GM12875 (cell line): ENCODE measurements around the gene TMEM119.

ENCODE experiments used
- H3K4me3 ChIP-seq: one replicate; pipeline ENCODE4 v1.5.1; 2011; ENCODE audit warnings: low read depth, low read length, control low read depth
- CTCF ChIP-seq: IDR thresholded peaks from 2 replicates; pipeline ENCODE4 v1.5.1; 2011; ENCODE audit warnings: low read depth, mild to moderate bottlenecking, control low read depth, inconsistent platforms, low read length, moderate library complexity, borderline replicate concordance; ENCODE audit not compliant: insufficient read depth

Gene TMEM119

GRCh38 chr12:108606492-108606891 lies 8.6 kb upstream of the TMEM119 start:
- TF ChIP-seq CTCF: no peak
- no peak overlapping the region for H3K4me3 ChIP-seq

GRCh38 chr12:108605690-108606406 lies 8.0 kb upstream of the TMEM119 start:
- TF ChIP-seq CTCF: no peak
- no peak overlapping the region for H3K4me3 ChIP-seq

- no peak overlapping the region for H3K4me3 ChIP-seq
- TF ChIP-seq CTCF: no peak
Observed at GRCh38 chr12:108605000-108605689, 7.3 kb upstream of the TMEM119 start.

GRCh38 chr12:108604208-108604941 lies 6.5 kb upstream of the TMEM119 start:
- TF ChIP-seq CTCF: no peak

GRCh38 chr12:108603743-108604142 lies 5.9 kb upstream of the TMEM119 start:
- no peak overlapping the region for H3K4me3 ChIP-seq
- TF ChIP-seq CTCF: no peak

More at GRCh38 chr12:108604208-108604941, 6.5 kb upstream of the TMEM119 start:
- H3K4me3 ChIP-seq: no peak overlapping the region

GRCh38 chr12:108602976-108603704 lies 5.3 kb upstream of the TMEM119 start:
- H3K4me3 ChIP-seq: no peak overlapping the region
- TF ChIP-seq CTCF: no peak
